ENCODE results near the gene VAC14.
A peak's percentile ranks its signal among the peaks of the same experiment; 100 is the strongest.

The VAC14 gene

DNA sequence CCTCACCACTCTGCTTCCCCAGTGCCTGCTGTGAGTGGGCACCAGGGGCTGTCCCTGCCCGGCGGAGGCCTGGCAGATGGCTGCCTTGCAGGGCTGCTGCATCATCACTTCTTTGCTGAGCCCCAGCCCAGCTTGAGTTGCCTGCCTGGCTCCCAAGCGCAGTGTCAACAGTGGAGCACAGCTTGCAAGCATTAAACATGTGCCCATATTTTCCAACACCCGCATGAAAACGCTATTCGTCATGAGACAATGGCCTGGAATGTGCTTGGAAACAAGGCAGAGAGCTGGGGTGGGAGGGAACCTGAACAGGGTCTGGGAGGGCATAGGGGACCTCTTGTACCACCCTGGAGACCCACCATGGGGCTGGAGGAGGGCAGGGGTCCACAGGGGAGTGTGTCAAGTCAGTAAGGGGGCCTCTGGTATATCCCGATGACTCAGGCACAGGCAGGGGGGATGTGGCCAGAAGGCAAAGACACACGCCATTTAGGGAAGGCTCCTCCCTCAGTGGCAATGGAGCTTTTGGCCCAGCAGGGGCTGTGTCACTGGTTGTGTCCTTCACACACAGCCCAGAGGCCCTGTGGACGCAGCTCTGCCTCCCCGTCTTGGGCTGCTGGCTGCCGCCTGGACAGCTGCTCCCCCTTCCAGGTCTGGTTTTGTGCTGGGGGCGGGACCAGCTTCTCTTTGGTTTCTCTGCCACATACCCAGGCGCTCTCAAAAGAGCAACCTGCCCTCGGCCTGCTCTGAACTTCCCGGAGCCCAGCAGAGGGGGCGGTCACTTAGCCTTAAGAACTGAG lies 97.7 kb downstream of the VAC14 start:
- DNase-seq = no peak

GRCh38 chr16:70702624-70703023 lies 98.3 kb downstream of the VAC14 start:
- DNase-seq = no peak

- no peak for DNase-seq
Measured at GRCh38 chr16:70701998-70702397, 99.0 kb downstream of the VAC14 start.

GRCh38 chr16:70701596-70701995 lies 99.4 kb downstream of the VAC14 start:
- DNase-seq = no peak

- DNase-seq = no peak
Measured at GRCh38 chr16:70701036-70701435, 99.9 kb downstream of the VAC14 start.

DNA sequence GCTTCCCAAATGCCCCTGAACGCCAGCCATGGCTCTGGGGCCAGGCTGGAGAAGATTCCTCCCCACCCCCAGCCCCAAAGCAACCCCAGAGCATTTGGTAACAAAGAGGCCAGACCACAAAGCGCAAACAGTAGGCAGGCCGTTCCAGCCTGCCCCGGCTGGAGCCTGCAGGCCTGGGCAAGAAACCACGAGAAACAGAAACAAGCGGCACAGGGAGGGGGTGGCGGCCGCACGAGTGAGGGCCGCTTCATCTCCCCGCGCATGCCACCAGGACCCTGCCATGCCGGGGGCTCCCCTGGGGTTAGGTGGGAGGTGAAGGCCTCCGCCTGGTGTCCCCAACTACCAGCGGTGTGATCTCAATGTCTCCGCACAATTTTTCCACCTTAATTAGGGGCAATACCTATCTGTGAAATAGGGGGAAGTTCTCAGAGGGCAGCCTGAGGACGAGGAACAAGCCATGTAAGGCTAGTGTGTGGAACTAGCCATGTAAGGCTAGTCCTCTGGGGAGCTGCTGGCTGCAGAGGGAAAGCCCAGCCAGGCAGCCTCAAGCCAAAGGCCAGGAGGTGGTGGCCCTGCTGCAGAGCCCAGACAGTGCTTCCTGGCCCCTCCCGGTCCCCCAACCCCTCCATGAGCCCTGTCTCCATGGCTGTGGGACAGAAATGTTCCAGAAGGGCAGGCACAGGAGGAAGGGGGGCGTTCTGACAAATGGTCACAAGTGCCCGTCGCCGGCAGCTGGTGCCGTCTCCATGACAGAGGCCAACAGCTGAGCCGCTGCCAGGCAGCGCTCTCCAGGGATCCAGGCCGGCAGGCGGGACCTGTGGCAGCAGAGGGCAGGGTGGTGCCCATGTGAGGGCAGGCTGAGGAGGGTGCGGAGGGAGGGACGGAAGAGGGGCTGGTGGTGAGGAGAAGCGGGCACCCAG lies 100.6 kb downstream of the VAC14 start:
- DNase-seq = peak; percentile 6

DNA sequence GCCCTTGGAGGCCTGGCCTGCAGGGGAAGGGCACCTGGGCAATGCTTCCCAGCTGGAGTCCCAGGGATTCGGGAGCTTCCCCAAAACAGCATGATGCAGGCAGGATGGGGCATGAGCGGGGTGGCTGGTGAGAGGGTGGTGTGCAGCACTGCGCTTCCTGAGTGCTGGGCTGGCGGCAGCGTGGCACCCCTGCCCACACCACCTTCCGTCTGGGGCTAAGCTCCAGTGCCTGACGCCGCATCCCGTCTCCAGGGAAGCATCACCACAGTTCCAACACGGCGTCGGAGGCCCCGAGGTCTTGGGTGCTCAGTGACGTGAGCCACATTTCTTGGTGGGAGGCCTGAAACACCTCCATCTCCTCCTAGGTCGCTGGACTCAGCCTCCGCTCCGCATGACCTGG lies 101.3 kb downstream of the VAC14 start:
- no peak for DNase-seq

DNA sequence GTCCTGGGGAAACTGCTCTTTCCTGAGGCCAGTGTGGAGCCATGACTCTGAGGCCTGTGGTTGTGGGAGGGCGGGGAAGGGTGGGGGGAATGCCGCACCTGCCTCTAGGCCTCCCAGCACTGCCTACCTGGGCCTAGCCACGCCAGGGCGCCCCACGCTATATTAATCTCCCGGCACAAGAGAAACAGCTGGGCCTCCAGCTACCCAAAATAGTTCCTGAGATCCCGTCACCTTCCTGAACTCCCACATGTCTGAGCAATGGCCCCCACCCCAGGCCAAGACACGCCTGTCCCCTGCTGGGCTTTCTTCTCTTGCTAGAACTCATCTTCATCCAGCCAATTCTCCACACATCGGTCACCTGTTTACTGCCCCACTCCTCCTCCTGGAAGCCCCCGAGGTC lies 102.1 kb downstream of the VAC14 start:
- DNase-seq = no peak

DNA sequence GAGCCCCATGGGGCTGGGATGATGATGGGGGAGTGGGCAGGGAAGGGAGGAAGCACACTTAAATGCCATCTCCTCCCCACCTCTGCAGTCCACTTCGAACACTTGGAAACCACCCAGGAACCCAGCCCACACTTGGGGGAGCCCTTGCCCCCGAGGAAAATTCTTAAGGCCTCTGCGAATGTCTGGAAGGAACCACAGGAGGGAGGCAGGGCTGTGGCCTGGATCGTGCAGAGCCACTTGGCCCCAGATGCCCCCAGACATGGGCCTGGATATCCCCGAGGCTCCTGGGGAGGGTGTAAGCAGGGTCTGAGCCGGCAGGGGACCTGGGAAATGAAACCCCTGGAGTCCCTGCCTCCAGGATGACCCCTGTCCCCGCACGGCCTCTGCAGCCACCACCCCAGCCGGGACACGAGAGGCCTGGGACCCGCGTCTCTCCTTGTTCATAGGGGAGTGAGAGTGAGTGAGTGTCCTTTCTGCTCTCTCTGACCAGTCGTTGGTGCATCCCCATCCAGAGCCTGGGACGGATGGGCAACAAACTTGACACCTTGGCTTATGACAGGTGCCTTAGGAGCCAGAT lies 103.3 kb downstream of the VAC14 start:
- no peak for DNase-seq

DNA sequence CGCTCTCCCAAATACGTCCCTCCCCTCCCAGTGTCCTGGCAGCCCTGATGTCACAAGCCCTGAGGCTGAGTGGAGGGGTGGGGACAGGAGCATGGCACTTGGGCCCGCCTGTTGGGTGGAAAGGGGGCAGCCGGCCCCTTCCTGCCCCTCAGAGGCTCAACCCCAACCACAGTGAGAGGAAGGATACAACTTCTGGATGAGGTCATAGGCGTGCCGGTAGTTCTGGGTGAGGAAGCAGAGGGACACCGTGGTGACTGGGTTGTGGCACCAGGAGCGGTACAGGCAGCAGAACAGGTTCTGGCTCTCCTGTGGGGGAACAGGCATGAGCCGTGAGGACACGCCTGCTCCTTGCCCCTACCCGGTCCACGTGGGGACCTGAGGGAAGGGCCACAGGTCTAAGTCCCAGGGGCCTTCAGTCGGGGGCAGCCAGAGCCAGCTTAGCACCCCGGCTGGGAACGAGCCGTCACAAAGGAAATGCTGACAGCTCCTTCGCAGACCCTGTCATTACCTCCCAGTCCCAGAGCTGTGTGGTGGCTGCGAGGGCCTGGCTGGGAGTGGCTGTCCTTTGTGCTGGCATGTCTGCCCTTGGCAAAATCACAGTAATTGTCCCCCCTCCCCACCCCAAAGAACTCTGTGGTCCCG lies 103.9 kb downstream of the VAC14 start:
- DNase-seq = no peak

GRCh38 chr16:70696355-70696754 lies 104.6 kb downstream of the VAC14 start:
- no peak for DNase-seq

- DNase-seq = no peak
Measured at GRCh38 chr16:70695331-70696070, 105.5 kb downstream of the VAC14 start.

GRCh38 chr16:70694868-70695218 lies 106.1 kb downstream of the VAC14 start:
- no peak for DNase-seq

DNA sequence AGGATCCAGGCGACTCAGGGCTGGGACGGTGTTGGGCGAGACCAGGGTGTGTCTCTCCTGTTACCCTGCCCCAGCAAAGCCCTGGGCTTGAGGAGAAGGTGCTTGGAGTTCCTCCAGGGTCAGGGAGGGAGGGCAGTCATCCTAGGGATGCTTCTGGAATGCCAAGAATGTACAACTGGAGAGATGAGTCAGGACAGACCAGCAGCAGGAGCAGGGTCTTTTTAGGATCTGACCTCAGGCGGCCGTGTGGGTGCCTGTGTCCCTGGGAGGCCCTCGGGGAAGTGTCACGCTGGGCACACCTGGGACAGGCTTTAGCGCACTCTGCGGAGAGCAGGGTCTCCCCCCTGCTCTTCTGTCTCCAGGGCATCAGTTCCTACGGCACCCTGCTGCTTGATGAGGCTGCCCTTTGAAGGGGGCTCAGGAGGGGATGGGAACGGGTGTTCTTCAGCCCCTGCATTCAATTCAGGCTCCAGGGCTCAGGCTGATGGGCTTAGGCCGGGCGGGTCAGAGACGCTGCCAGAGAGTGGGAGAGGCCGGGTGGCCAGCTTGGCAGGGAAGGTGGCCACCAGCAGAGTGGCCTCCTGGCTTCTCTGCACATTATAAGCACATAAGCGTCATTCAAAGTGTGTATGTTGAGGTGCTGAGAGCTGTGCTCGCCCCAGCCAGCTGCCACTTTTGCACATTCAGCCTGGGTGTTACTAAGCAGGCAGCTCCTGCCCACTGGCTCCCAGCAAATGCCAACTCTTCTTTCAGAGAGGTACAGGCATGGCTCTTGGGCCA lies 106.7 kb downstream of the VAC14 start:
- DNase-seq = no peak

DNA sequence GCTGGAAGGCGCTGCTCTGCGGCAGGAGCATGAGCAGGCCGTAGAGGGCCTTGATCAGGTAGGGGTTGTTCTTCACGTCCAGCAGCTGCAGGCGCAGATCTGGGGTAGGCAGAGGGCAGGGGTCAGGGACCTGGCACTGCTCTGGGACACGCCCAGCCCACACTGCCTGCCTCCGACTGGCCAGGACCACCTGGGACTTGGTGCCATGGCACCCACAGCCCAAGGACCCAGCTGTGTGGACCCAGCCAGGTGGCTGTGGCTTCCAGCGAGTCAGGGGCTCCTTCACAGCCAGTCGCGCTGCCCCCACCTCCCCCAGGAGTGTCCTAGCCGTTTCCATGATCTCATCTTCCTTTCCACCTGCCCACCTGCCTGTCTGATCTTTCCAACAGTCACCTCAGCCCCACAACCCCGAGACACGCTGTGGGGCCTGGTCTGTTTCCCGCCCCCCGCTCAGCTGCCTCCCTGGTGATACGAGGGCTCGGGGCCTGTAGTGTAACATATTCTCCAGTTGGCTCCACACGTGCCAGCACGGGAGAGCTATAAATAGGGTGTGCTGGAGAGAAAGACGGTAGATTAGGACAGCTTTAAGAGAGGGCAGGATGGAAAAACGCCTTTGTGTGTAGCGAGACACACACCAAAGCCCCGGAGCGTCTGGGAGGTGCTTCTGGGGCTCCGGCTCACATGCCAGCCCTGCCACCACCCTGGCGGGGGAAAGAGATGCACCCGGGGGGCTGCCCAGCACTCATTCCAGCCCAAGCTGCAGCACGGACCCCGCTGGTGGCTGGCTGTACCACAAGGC lies 107.9 kb downstream of the VAC14 start:
- DNase-seq = no peak

DNA sequence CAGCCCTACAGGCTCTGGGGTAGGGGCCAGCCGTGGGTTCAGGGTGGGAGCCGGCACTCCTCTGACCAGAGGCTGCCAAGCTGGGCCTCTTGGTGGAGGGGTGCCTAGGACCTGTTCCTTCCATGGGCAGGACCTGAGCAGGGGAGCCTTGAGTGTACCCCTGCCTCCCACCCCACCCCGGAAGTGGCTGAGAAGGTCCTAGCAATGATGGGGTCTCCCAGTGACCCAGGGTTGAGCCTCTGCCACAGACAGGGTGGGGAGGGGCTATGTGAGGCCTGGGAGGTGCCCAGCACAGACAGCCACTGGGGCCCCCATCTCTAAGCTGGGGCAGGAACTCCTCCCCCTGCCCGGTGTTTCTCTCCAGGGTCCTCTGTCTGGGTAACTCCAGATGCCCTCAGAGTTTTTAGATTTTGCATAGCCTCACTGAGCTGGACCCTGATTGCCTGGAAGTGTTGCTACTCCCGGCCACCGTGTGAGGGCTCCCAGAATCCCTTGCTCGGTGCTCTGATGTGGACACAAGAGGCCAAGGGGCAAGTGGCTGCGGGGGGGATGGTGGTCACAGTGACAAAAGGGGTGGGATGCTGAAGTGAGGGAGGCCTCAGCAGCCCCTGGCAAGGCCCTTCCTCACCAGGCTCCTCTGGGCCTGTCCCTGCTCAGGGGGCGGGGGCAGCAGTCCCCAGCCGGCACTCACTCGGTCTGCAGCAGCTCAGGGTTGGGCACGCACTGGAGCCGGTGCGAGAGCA lies 108.7 kb downstream of the VAC14 start:
- no peak for DNase-seq

DNA sequence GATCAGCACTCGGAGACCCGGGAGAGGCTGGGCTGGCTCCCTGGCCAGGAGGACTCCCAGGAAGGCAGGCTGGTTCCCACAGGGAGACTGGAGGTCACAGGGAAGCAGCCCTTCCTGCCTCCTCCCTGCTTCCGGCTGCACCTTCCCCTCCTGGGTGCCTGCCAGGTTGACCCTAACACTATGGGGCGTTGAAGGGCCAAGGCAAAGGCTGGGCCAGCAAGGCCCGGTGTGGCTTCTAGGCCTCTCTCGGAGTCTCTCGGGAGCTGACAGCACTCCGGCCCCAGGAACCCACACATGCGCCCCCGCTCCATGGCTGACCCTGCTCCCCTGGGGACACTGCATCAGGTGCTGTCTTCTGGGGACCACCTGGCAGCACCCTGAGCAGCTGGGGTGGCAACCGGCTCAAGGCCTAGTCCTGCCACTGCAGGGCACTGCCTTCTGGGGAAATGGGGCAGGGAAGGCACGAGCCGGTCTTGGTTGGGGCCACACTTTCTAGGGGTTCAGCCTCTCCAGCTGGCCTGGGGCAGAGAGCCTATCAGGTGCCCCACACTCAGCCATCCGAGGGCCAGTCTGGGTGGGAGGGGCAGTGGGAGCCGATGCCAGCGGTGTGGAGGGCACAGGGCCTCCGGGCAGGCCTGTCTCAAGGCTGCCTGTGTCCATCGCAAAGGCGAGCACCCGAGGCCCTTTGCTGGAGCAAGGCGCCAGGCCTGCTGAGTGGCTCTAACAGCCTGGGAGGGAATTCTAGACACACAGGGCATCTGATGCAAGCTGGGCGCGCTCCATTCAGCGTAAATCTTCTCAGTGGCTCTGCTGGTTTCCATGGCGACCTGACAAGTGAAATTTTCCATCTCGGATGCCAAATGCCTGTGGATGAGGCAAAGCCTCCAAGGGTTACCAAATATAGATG lies 109.5 kb downstream of the VAC14 start:
- DNase-seq = no peak

DNA sequence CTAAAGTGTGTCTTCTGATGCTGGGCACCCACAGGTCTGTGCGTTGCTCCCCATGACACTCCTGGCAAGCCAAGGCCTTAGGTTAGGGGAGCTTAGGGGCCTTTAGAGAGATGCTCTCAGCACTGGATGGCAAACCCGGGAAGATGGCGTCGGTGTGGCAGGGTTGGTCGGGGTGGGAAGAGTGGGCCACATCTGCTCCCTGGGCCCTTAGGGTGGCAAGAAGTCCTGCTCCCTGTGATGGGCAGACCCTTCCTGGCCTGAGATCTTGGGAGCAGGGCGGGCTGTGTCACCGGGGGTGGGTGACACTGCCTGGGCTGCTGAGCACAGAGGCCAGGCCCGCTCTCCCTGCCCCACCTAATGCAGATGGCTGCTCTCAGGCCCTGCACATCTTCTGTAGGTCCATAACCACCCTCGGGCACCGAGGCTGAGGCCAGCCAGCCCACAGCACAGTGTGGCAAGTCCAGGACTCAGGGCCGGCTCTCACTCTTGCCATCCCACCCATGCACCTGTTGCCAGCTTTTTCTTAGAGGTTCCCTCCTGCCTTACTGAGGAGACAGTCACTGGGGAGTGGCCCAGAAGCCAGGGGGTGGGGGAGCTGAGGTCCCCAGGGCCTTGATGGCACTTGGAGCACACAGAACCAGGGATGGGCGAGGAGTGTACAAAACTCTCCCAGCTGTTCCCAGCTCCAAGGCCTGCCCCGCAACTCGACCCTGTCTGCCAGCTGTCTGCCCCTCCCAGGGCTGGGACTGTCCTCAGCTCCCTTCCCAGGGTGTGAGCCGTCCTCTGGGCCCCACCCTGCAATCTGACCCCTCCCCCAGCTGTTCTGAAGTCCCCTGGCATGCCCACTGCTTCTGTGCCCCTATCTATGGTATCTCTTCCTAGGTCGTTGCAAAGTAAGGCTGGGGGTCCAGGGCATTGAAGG lies 110.7 kb downstream of the VAC14 start:
- DNase-seq = no peak
